ENCODE results near the gene STX1B.
A peak's percentile ranks its signal among the peaks of the same experiment; 100 is the strongest.
"Not testable (repeated sequence)": the region's sequence is repeated elsewhere in the genome, so short reads cannot be mapped to it uniquely, and the experiment has no call there.

The STX1B gene

GRCh38 chr16:31011815-31012214 lies 1.4 kb upstream of the STX1B start:
- not testable (repeated sequence) for DNase-seq

GRCh38 chr16:31009894-31010584 lies 399 bp downstream of the STX1B start:
- no peak for DNase-seq

GRCh38 chr16:31009120-31009519 lies 1.3 kb downstream of the STX1B start:
- DNase-seq = no peak

- DNase-seq = no peak
These were observed 1.9 kb downstream of the STX1B start for GRCh38 chr16:31008551-31008950.

GRCh38 chr16:31008149-31008548 lies 2.3 kb downstream of the STX1B start:
- peak; percentile 71 for DNase-seq

- DNase-seq = no peak
These were observed 2.8 kb downstream of the STX1B start for GRCh38 chr16:31007684-31008083.

GRCh38 chr16:31006589-31006988 lies 3.8 kb downstream of the STX1B start:
- no peak for DNase-seq

- no peak for DNase-seq
These were observed 4.4 kb downstream of the STX1B start for GRCh38 chr16:31006086-31006385.

- peak; percentile 43 for DNase-seq
These were observed 4.9 kb downstream of the STX1B start for GRCh38 chr16:31005350-31006085.

- no peak for DNase-seq
These were observed 5.8 kb downstream of the STX1B start for GRCh38 chr16:31004658-31005057.

- no peak for DNase-seq
These were observed 6.7 kb downstream of the STX1B start for GRCh38 chr16:31003744-31004143.

GRCh38 chr16:31002862-31003341 lies 7.5 kb downstream of the STX1B start:
- DNase-seq = no peak

GRCh38 chr16:31002250-31002700 lies 8.2 kb downstream of the STX1B start:
- no peak for DNase-seq

- no peak for DNase-seq
These were observed 8.8 kb downstream of the STX1B start for GRCh38 chr16:31001507-31002249.

- no peak for DNase-seq
These were observed 9.6 kb downstream of the STX1B start for GRCh38 chr16:31000671-31001382.

GRCh38 chr16:30998852-30999761 lies 11.3 kb downstream of the STX1B start:
- no peak for DNase-seq

- DNase-seq = peak; percentile 89
These were observed 12.4 kb downstream of the STX1B start for GRCh38 chr16:30997725-30998711.

GRCh38 chr16:30996985-30997724 lies 13.3 kb downstream of the STX1B start:
- DNase-seq = peak; percentile 87

GRCh38 chr16:30996324-30996984 lies 14.0 kb downstream of the STX1B start:
- peak; percentile 32 for DNase-seq

Measured in HCEC 1CT (cell line).